ENCODE results near the gene UBE2D4.

DNA sequence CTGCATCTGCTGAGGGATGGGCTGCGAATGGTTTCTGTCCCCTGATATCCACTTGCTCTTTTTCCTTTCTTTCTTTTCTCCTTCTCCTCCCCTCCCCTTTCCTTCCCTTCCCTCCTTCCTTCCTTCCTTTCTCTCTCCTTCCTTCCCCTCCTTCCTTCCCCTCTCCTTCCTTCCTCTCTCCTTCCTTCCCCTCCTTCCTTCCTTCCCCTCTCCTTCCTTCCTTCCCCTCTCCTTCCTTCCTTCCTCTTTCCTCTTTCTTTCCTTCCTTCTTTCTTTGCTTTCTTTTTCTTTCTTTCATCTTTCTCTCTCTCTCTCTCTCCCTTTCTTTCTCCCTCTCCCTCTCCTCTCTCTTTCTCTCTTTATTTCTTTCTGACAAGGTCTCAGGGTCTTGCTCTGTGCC lies 51.3 kb downstream of the UBE2D4 start:
- TF ChIP-seq, protein P1, sequence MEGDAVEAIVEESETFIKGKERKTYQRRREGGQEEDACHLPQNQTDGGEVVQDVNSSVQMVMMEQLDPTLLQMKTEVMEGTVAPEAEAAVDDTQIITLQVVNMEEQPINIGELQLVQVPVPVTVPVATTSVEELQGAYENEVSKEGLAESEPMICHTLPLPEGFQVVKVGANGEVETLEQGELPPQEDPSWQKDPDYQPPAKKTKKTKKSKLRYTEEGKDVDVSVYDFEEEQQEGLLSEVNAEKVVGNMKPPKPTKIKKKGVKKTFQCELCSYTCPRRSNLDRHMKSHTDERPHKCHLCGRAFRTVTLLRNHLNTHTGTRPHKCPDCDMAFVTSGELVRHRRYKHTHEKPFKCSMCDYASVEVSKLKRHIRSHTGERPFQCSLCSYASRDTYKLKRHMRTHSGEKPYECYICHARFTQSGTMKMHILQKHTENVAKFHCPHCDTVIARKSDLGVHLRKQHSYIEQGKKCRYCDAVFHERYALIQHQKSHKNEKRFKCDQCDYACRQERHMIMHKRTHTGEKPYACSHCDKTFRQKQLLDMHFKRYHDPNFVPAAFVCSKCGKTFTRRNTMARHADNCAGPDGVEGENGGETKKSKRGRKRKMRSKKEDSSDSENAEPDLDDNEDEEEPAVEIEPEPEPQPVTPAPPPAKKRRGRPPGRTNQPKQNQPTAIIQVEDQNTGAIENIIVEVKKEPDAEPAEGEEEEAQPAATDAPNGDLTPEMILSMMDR (IDR thresholded peaks at IDR 0.05; ENCODE audit: extremely low read depth in 1 of 2, insufficient read depth in 1 of 2, low read depth in 1 of 2, low read length in 2 of 2) = no peak
- TF ChIP-seq EZH2 (IDR thresholded peaks at IDR 0.05; ENCODE audit: borderline replicate concordance, low read depth, low read length, severe bottlenecking) (no peak), FOS (IDR thresholded peaks at IDR 0.05; ENCODE audit: borderline replicate concordance, insufficient read depth, low read length) (no peak)
- TF ChIP-seq, protein P2, sequence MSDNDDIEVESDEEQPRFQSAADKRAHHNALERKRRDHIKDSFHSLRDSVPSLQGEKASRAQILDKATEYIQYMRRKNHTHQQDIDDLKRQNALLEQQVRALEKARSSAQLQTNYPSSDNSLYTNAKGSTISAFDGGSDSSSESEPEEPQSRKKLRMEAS (IDR thresholded peaks at IDR 0.05; ENCODE audit: insufficient read depth, insufficient read length) = no peak

Measured in endothelial cell of umbilical vein (primary cell).